HG03025 (cell line): Measurements from ENCODE around the gene PDIA4.
"Not testable (repeated sequence)": the region's sequence is repeated elsewhere in the genome, so short reads cannot be mapped to it uniquely, and the experiment has no call there.

Experiments used
- ATAC-seq: cut with Tn5 transposase; IDR thresholded peaks from one replicate; pipeline ENCODE4 v1.9.1; 2021; ENCODE audit warnings: mild to moderate bottlenecking, moderate library complexity; ENCODE audit not compliant: unreplicated experiment, low FRiP score

Gene PDIA4

GRCh38 chr7:149038641-149039040 lies 10.3 kb upstream of the PDIA4 start:
- not testable (repeated sequence) for ATAC-seq

GRCh38 chr7:149036676-149037075 lies 8.4 kb upstream of the PDIA4 start:
- no peak for ATAC-seq

DNA sequence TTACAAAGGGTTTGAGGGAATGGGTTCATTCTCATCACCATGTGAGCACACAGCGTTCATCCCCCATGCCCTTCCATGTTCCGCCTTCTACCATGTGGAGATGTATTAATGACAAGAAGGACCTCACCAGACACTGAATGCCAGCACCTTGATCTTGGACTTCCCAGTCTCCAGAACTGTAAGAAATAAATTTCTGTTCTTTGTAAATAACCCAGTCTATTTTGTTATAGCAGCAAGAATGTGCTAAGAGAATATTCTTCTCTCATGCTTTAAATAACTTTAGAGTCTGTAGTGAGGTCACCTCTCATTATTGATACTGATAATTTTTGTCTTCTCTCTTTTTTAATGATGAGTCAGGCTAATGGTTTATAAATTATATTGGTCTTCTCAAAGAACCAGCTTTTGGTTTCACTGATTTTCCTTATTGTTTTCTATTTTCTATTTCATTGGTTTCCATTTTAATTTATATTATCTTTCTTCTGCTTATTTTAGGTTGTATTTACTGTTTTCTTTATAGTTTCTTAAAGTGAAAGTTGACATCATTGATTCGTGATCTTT lies 3.1 kb upstream of the PDIA4 start:
- ATAC-seq = no peak

GRCh38 chr7:149030439-149030838 lies 2.1 kb upstream of the PDIA4 start:
- not testable (repeated sequence) for ATAC-seq

DNA sequence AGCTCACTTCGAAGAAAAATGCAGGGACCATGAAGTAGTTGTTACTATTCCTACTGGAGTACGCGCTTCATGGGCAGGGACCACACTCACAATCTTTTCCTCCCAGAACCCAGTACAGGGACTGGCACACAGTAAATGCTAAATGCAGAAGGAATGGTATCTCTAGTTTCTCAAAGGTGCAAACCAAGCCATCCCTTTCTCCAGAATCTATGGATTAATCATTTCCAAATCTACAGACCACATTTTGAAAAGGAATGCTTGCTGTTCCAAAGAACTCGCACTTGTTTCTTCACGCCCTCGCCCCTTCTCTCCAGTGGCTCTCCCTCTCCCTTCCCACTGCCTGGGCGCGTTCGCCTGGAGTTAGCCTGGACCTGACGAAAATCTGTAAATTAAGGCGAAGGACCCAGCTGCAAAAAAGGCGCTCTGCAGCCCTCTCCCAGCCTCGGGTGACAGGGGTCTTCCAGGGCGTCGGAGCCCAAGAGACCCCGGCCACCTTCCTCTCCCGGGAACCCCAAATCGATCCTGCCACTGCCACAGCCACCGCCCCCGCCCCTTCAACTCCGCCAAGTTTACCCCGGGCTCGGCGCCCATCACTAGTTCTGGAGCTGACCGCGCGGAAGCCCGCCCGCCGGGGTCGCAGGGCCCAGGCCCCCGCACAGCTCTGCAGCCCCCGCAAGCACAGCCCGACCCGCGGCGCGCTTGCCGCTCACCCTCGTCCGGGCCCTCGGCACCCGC lies 527 bp downstream of the PDIA4 start:
- ATAC-seq = no peak

- ATAC-seq = no peak
These were observed 1.2 kb downstream of the PDIA4 start for GRCh38 chr7:149027055-149027454.

DNA sequence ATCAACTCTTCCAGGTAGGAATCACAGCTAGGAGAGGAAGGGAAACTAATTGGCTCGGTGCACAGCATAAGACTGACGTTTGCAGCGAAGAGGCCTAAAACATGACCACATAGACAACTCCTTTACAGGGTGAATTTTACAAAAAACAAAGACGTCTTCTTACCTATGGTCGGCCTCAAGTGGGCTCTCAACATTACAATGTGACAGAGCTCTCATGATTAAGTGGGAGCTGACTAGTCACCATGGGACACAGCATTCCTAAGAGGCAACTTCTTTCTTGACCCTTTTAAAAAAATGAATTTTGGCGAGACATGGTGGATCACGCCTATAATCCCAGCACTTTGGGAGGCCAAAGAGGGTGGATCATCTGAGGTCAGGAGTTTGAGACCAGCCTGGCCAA lies 4.6 kb downstream of the PDIA4 start:
- ATAC-seq = no peak

GRCh38 chr7:149022756-149023360 lies 5.4 kb downstream of the PDIA4 start:
- no peak for ATAC-seq

DNA sequence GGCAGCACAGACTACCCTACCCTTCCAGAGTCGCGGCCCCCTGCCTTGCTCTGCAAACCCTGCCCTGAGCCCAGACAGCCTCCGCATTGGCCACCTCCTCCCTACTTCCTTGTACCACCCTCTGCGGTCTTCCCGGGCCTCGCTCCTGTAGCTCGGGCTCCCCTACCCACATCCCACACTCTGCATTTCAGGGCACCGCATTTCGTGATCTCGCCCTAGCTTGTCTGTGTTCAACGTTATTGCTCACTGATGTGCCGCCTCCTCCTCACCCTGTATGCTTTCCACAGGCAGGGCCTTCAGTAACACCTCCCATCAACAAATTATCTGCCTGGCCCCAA lies 6.6 kb downstream of the PDIA4 start:
- ATAC-seq = no peak

- no peak for ATAC-seq
These were observed 7.8 kb downstream of the PDIA4 start for GRCh38 chr7:149020483-149020882.

DNA sequence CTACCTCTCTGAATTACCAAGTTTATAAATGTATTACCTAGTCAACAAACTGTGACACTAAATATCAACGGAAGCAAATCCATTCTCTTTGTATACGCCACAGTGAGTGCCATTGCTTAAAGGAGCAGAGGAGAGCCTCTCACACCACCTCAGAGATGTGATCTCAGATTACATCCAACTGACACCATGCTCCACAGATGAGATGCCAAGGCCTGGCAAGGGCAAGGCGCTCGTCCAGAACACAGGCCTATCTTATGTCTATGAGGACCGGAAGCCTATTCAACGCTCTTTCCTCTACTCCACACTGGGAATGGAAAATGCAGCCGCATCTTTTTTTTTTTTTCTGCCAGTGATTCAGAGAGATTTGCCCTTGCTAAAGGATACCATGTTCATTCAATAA lies 11.4 kb downstream of the PDIA4 start:
- ATAC-seq = no peak

- no peak for ATAC-seq
These were observed 14.0 kb downstream of the PDIA4 start for GRCh38 chr7:149014309-149014708.

DNA sequence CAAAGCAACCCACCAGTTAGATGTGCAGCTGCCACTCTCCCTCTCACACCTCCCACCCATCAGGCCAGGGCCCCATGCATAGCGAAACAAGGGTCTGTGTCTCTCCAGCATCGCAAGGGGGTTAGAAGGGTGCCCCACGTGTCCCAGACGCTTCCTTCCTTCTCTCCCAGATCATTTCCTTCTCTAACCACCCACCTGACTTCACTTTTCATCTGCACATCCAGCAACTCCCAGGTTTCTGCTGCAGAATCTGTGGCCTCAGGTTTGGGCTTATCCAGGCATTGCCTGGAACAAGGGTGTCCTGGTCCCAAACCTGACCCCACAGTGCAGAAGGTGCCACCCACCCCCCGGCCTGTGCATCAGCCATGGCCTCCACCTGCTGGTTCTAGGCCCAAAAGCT lies 14.4 kb downstream of the PDIA4 start:
- no peak for ATAC-seq

GRCh38 chr7:149012730-149013129 lies 15.6 kb downstream of the PDIA4 start:
- ATAC-seq = not testable (repeated sequence)

- ATAC-seq = no peak
These were observed 16.8 kb downstream of the PDIA4 start for GRCh38 chr7:149011491-149011890.

GRCh38 chr7:149010451-149010850 lies 17.9 kb downstream of the PDIA4 start:
- ATAC-seq = no peak

- no peak for ATAC-seq
These were observed 18.8 kb downstream of the PDIA4 start for GRCh38 chr7:149009527-149009926.

GRCh38 chr7:149007611-149008010 lies 20.7 kb downstream of the PDIA4 start:
- ATAC-seq = no peak

GRCh38 chr7:149007146-149007545 lies 21.2 kb downstream of the PDIA4 start:
- ATAC-seq = no peak

GRCh38 chr7:149006345-149006725 lies 22.0 kb downstream of the PDIA4 start:
- ATAC-seq = no peak

DNA sequence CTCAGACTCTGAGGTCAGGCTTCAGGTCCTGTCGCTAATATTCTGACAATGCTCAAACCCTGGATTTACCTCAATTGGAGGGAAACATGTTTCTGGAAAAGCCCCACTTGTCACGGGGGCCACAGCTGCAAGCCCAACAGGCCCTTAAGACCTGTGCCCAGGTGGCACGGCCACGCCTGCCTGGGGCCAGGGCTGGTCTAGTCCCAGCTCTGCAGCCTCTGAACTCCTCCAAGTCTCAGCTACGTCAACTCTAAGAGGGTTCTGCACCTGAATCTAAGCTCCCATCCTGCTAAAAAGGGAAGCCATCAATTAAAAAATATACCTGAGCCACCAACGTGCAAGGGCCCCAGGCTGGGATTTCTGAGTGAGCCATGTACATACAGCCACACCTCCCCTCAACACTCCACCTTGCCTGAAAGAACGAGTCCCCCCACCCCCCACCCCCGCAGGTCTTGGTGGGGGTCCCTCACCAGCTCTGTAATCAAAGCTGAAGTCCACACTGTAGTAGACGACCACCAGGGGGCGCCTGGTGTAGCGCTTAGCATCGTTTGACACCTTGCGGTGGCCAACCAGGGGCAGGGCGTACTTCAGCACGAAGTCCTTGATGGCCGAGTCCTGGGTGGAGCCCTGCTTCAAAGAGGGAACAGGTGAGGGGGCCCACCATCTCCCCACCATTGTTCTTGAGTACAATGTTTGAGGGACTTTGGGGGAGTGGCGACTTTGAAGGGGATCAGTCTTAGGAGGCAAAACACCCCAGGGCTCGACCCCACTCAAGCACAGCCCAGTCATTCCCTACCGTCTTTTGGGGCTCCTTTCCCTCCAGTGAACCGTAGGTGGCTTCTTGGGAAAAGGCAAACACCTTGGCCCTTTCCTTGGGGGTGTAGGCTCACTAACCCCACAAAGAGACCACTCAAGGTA lies 22.6 kb downstream of the PDIA4 start:
- ATAC-seq = no peak
